BE2C (cell line): ENCODE results near the gene CLUH.

Experiments used
- DNase-seq: peaks from one replicate; pipeline ENCODE4 v3.0.0-alpha.2; 2020
- H3K27me3 ChIP-seq: fragments of 250-450 bp; sonication (Bioruptor Pico); 2 replicates; pipeline ENCODE4 v1.5.1; 2020; ENCODE audit warnings: mild to moderate bottlenecking
- H3K36me3 ChIP-seq: fragments of 250-450 bp; sonication (Bioruptor Pico); 2 replicates; pipeline ENCODE4 v1.5.1; 2020; ENCODE audit warnings: mild to moderate bottlenecking
- H3K4me1 ChIP-seq: fragments of 250-450 bp; sonication (Bioruptor Pico); 2 replicates; pipeline ENCODE4 v1.5.1; 2020
- H3K4me3 ChIP-seq: 2 replicates; pipeline ENCODE4 v1.5.1; 2011; ENCODE audit warnings: low read depth, low read length
- H3K9me3 ChIP-seq: fragments of 250-450 bp; sonication (Bioruptor Pico); 2 replicates; pipeline ENCODE4 v1.5.1; 2020
- CTCF ChIP-seq: IDR thresholded peaks from 2 replicates; pipeline ENCODE4 v1.5.1; 2012; ENCODE audit warnings: mild to moderate bottlenecking, low read depth, low read length

The CLUH gene

GRCh38 chr17:2694381-2695242, 17.0 kb downstream of the CLUH start:
- Histone ChIP-seq H3K4me1 (no peaks in the 10 kb centered on the region), H3K4me3 (no peak overlapping the region), H3K27me3 (no peaks in the 10 kb centered on the region), H3K9me3 (no peaks in the 10 kb centered on the region), H3K36me3 (peaks cover 35% of the 10 kb centered on the region)
- TF ChIP-seq CTCF, result no peak
- no peak for DNase-seq

- peaks cover 32% of the 10 kb centered on the region for H3K36me3 ChIP-seq
- DNase-seq, result no peak
Observed at GRCh38 chr17:2693561-2694380, 17.8 kb downstream of the CLUH start.

GRCh38 chr17:2692781-2693135, 18.8 kb downstream of the CLUH start:
- Histone ChIP-seq H3K27me3 (no peaks in the 10 kb centered on the region), H3K36me3 (peaks cover 23% of the 10 kb centered on the region), H3K4me3 (no peak overlapping the region), H3K4me1 (no peaks in the 10 kb centered on the region), H3K9me3 (no peaks in the 10 kb centered on the region)
- no peak for TF ChIP-seq CTCF
- DNase-seq, result no peak

More at GRCh38 chr17:2693561-2694380, 17.8 kb downstream of the CLUH start:
- H3K27me3 ChIP-seq, result no peaks in the 10 kb centered on the region
- no peaks in the 10 kb centered on the region for H3K9me3 ChIP-seq
- TF ChIP-seq CTCF, result no peak
- H3K4me3 ChIP-seq, result no peak overlapping the region
- no peaks in the 10 kb centered on the region for H3K4me1 ChIP-seq

GRCh38 chr17:2691965-2692780, 19.4 kb downstream of the CLUH start:
- no peak overlapping the region for H3K4me3 ChIP-seq
- no peaks in the 10 kb centered on the region for H3K9me3 ChIP-seq
- H3K4me1 ChIP-seq, result no peaks in the 10 kb centered on the region
- no peak for TF ChIP-seq CTCF
- no peaks in the 10 kb centered on the region for H3K27me3 ChIP-seq
- H3K36me3 ChIP-seq, result peaks cover 23% of the 10 kb centered on the region
- no peak for DNase-seq

- no peaks in the 10 kb centered on the region for H3K27me3 ChIP-seq
- no peaks in the 10 kb centered on the region for H3K9me3 ChIP-seq
- DNase-seq, result no peak
- H3K4me3 ChIP-seq, result no peak overlapping the region
- H3K4me1 ChIP-seq, result no peaks in the 10 kb centered on the region
- no peak for TF ChIP-seq CTCF
- peaks cover 15% of the 10 kb centered on the region for H3K36me3 ChIP-seq
Observed at GRCh38 chr17:2691069-2691871, 20.3 kb downstream of the CLUH start.
